ENCODE measurements around the gene KBTBD12. TPM values are rescaled to one million over a fixed set of nuclear protein-coding genes. Genes with fewer than 3 reads are reported as not detected.

KBTBD12 gene
- total RNA-seq, 1 donor from 2014 or later, result 3.5 TPM

GRCh38 chr3:127899200-127899599 is 15.8 kb upstream of the KBTBD12 start:
- Histone ChIP-seq H3K36me3 (no peaks in the 10 kb centered on the region), H3K27ac (no peak overlapping the region), H3K9me3 (no peaks in the 10 kb centered on the region), H3K4me3 (no peak overlapping the region), H3K27me3 (no peaks in the 10 kb centered on the region), H3K4me1 (no peaks in the 10 kb centered on the region)
- TF ChIP-seq CTCF (IDR thresholded peaks at IDR 0.05), result no peak
- intact Hi-C loops (cut with DNase I), result no loop called here
- DNase-seq (ENCODE audit: low spot score in 2 of 2), result no peak

- DNase-seq (ENCODE audit: low spot score in 2 of 2), result no peak
- intact Hi-C loops (cut with DNase I), result no loop called here
- no peak for TF ChIP-seq CTCF (IDR thresholded peaks at IDR 0.05)
- H3K4me3 ChIP-seq, result no peak overlapping the region
- no peak overlapping the region for H3K27ac ChIP-seq
- no peaks in the 10 kb centered on the region for H3K36me3 ChIP-seq
- no peaks in the 10 kb centered on the region for H3K4me1 ChIP-seq
- H3K9me3 ChIP-seq, result no peaks in the 10 kb centered on the region
- no peaks in the 10 kb centered on the region for H3K27me3 ChIP-seq
These were observed 15.3 kb upstream of the KBTBD12 start for GRCh38 chr3:127899766-127900165.

- H3K36me3 ChIP-seq, result no peaks in the 10 kb centered on the region
- H3K9me3 ChIP-seq, result no peaks in the 10 kb centered on the region
- TF ChIP-seq CTCF (IDR thresholded peaks at IDR 0.05), result no peak
- intact Hi-C loops (cut with DNase I), result no loop called here
- no peak for DNase-seq (ENCODE audit: low spot score in 2 of 2)
- no peak overlapping the region for H3K27ac ChIP-seq
- no peaks in the 10 kb centered on the region for H3K4me1 ChIP-seq
- no peak overlapping the region for H3K4me3 ChIP-seq
- H3K27me3 ChIP-seq, result no peaks in the 10 kb centered on the region
These were observed 14.5 kb upstream of the KBTBD12 start for GRCh38 chr3:127900536-127900935.

- no peak for DNase-seq (ENCODE audit: low spot score in 2 of 2)
- H3K27ac ChIP-seq, result no peak overlapping the region
- H3K4me3 ChIP-seq, result no peak overlapping the region
- no peaks in the 10 kb centered on the region for H3K9me3 ChIP-seq
- H3K4me1 ChIP-seq, result no peaks in the 10 kb centered on the region
- intact Hi-C loops (cut with DNase I), result no loop called here
- no peaks in the 10 kb centered on the region for H3K36me3 ChIP-seq
- no peaks in the 10 kb centered on the region for H3K27me3 ChIP-seq
- TF ChIP-seq CTCF (IDR thresholded peaks at IDR 0.05), result no peak
These were observed 12.5 kb upstream of the KBTBD12 start for GRCh38 chr3:127902486-127902885.

GRCh38 chr3:127903611-127904375 is 11.2 kb upstream of the KBTBD12 start:
- TF ChIP-seq CTCF (IDR thresholded peaks at IDR 0.05), result no peak
- Histone ChIP-seq H3K4me3 (no peak overlapping the region), H3K9me3 (no peaks in the 10 kb centered on the region), H3K27me3 (no peaks in the 10 kb centered on the region), H3K27ac (no peak overlapping the region), H3K4me1 (no peaks in the 10 kb centered on the region), H3K36me3 (no peaks in the 10 kb centered on the region)
- intact Hi-C loops (cut with DNase I), result no loop called here
- no peak for DNase-seq (ENCODE audit: low spot score in 2 of 2)

Measured in ascending aorta (tissue), 2 donors.